Measurements from ENCODE around the gene WWP2. TPM values are rescaled to one million over a fixed set of nuclear protein-coding genes. Genes with fewer than 3 reads are reported as not detected.
A peak's percentile ranks its signal among the peaks of the same experiment; 100 is the strongest.

Gene WWP2
- total RNA-seq, 2 donors from 2014 or later: 73.2 to 102 TPM

GRCh38 chr16:69845181-69845580, 83.0 kb downstream of the WWP2 start:
- Histone ChIP-seq H3K4me1 (peaks cover 5% of the 10 kb centered on the region), H3K36me3 (no peaks in the 10 kb centered on the region), H3K9ac (ENCODE audit: low read depth in 2 of 2, low read length in 2 of 2) (no peak overlapping the region), H3K27me3 (no peaks in the 10 kb centered on the region), H3K27ac (no peak overlapping the region), H3K4me3 (no peak overlapping the region), H3K9me3 (no peaks in the 10 kb centered on the region)
- DNase-seq: no peak
- TF ChIP-seq CTCF (IDR thresholded peaks at IDR 0.05): no peak
- intact Hi-C loops (cut with DNase I): no loop called here

- no peak overlapping the region for H3K27ac ChIP-seq
- no peak for TF ChIP-seq CTCF (IDR thresholded peaks at IDR 0.05)
- intact Hi-C loops (cut with DNase I): no loop called here
These were observed 85.5 kb downstream of the WWP2 start for GRCh38 chr16:69847643-69848042.

GRCh38 chr16:69848637-69849545, 86.8 kb downstream of the WWP2 start:
- Histone ChIP-seq H3K9me3 (no peaks in the 10 kb centered on the region), H3K27me3 (no peaks in the 10 kb centered on the region), H3K4me1 (peaks cover 5% of the 10 kb centered on the region), H3K36me3 (no peaks in the 10 kb centered on the region), H3K4me3 (no peak overlapping the region), H3K9ac (ENCODE audit: low read depth in 2 of 2, low read length in 2 of 2) (peak overlapping the region in 1 of 2 donors; percentile 58), H3K27ac (peak overlapping the region; percentile 71)
- DNase-seq: peak; percentile 88
- TF ChIP-seq CTCF (IDR thresholded peaks at IDR 0.05): no peak
- intact Hi-C loops (cut with DNase I): no loop called here

More at GRCh38 chr16:69847643-69848042, 85.5 kb downstream of the WWP2 start:
- no peak for DNase-seq
- Histone ChIP-seq H3K27me3 (no peaks in the 10 kb centered on the region), H3K9me3 (no peaks in the 10 kb centered on the region), H3K9ac (ENCODE audit: low read depth in 2 of 2, low read length in 2 of 2) (no peak overlapping the region), H3K4me1 (peaks cover 5% of the 10 kb centered on the region), H3K36me3 (no peaks in the 10 kb centered on the region), H3K4me3 (no peak overlapping the region)

- Histone ChIP-seq H3K4me3 (no peak overlapping the region), H3K27me3 (no peaks in the 10 kb centered on the region), H3K9me3 (no peaks in the 10 kb centered on the region), H3K9ac (ENCODE audit: low read depth in 2 of 2, low read length in 2 of 2) (no peak overlapping the region), H3K4me1 (peaks cover 5% of the 10 kb centered on the region), H3K27ac (no peak overlapping the region), H3K36me3 (no peaks in the 10 kb centered on the region)
- TF ChIP-seq CTCF (IDR thresholded peaks at IDR 0.05): no peak
- intact Hi-C loops (cut with DNase I): no loop called here
- no peak for DNase-seq
These were observed 89.5 kb downstream of the WWP2 start for GRCh38 chr16:69851491-69852240.

GRCh38 chr16:69852815-69853214, 90.7 kb downstream of the WWP2 start:
- no peaks in the 10 kb centered on the region for H3K27me3 ChIP-seq
- no peak overlapping the region for H3K4me3 ChIP-seq
- peaks cover 5% of the 10 kb centered on the region for H3K4me1 ChIP-seq
- H3K9me3 ChIP-seq: no peaks in the 10 kb centered on the region
- no peak for DNase-seq
- no peak overlapping the region for H3K9ac ChIP-seq (ENCODE audit: low read depth in 2 of 2, low read length in 2 of 2)
- no peaks in the 10 kb centered on the region for H3K36me3 ChIP-seq
- TF ChIP-seq CTCF (IDR thresholded peaks at IDR 0.05): no peak
- intact Hi-C loops (cut with DNase I): no loop called here
- no peak overlapping the region for H3K27ac ChIP-seq
